ENCODE data around the gene OR56B1.

OR56B1 gene

GRCh38 chr11:5737091-5737490 is 843 bp downstream of the OR56B1 start:
- H3K27ac ChIP-seq = no peak overlapping the region
- no peak for TF ChIP-seq CTCF (conservative IDR thresholded peaks at IDR 0.05; ENCODE audit: low read depth, low read length)
- no peak overlapping the region for H3K4me2 ChIP-seq

GRCh38 chr11:5737670-5738392 is 1.6 kb downstream of the OR56B1 start:
- Histone ChIP-seq H3K27me3 (ENCODE audit: insufficient read depth, low read depth) (no peaks in the 10 kb centered on the region), H3K4me2 (no peak overlapping the region), H3K27ac (no peak overlapping the region), H3K36me3 (ENCODE audit: insufficient read depth) (no peaks in the 10 kb centered on the region), H4K20me1 (ENCODE audit: insufficient read depth) (no peaks in the 10 kb centered on the region), H3K9ac (no peak overlapping the region), H2AFZ (ENCODE audit: low read depth) (no peak overlapping the region), H3K4me1 (ENCODE audit: low read depth, poor library complexity, severe bottlenecking) (no peaks in the 10 kb centered on the region), H3K79me2 (ENCODE audit: insufficient read depth, low read depth) (no peaks in the 10 kb centered on the region), H3K4me3 (IDR thresholded peaks at IDR 0.05; ENCODE audit: insufficient read depth, low read depth, low read length) (no peak overlapping the region)
- no peak for TF ChIP-seq CTCF (conservative IDR thresholded peaks at IDR 0.05; ENCODE audit: low read depth, low read length)

More at GRCh38 chr11:5737091-5737490, 843 bp downstream of the OR56B1 start:
- Histone ChIP-seq H3K79me2 (ENCODE audit: insufficient read depth, low read depth) (no peaks in the 10 kb centered on the region), H2AFZ (ENCODE audit: low read depth) (no peak overlapping the region), H3K9ac (no peak overlapping the region), H3K4me1 (ENCODE audit: low read depth, poor library complexity, severe bottlenecking) (no peaks in the 10 kb centered on the region), H3K4me3 (IDR thresholded peaks at IDR 0.05; ENCODE audit: insufficient read depth, low read depth, low read length) (no peak overlapping the region), H3K36me3 (ENCODE audit: insufficient read depth) (no peaks in the 10 kb centered on the region), H3K27me3 (ENCODE audit: insufficient read depth, low read depth) (no peaks in the 10 kb centered on the region), H4K20me1 (ENCODE audit: insufficient read depth) (no peaks in the 10 kb centered on the region)

GRCh38 chr11:5738431-5738830 is 2.2 kb downstream of the OR56B1 start:
- TF ChIP-seq CTCF (conservative IDR thresholded peaks at IDR 0.05; ENCODE audit: low read depth, low read length) = no peak

GRCh38 chr11:5746614-5747013 is 10.4 kb downstream of the OR56B1 start:
- Histone ChIP-seq H2AFZ (ENCODE audit: low read depth) (no peak overlapping the region), H3K27ac (no peak overlapping the region), H4K20me1 (ENCODE audit: insufficient read depth) (no peaks in the 10 kb centered on the region), H3K9ac (no peak overlapping the region), H3K27me3 (ENCODE audit: insufficient read depth, low read depth) (no peaks in the 10 kb centered on the region), H3K4me2 (no peak overlapping the region), H3K4me1 (ENCODE audit: low read depth, poor library complexity, severe bottlenecking) (no peaks in the 10 kb centered on the region), H3K36me3 (ENCODE audit: insufficient read depth) (no peaks in the 10 kb centered on the region), H3K4me3 (IDR thresholded peaks at IDR 0.05; ENCODE audit: insufficient read depth, low read depth, low read length) (no peak overlapping the region), H3K79me2 (ENCODE audit: insufficient read depth, low read depth) (no peaks in the 10 kb centered on the region)
- no peak for TF ChIP-seq CTCF (conservative IDR thresholded peaks at IDR 0.05; ENCODE audit: low read depth, low read length)

More at GRCh38 chr11:5738431-5738830, 2.2 kb downstream of the OR56B1 start:
- Histone ChIP-seq H2AFZ (ENCODE audit: low read depth) (no peak overlapping the region), H3K36me3 (ENCODE audit: insufficient read depth) (no peaks in the 10 kb centered on the region), H3K27ac (no peak overlapping the region), H4K20me1 (ENCODE audit: insufficient read depth) (no peaks in the 10 kb centered on the region), H3K4me3 (IDR thresholded peaks at IDR 0.05; ENCODE audit: insufficient read depth, low read depth, low read length) (no peak overlapping the region), H3K27me3 (ENCODE audit: insufficient read depth, low read depth) (no peaks in the 10 kb centered on the region), H3K4me2 (no peak overlapping the region), H3K4me1 (ENCODE audit: low read depth, poor library complexity, severe bottlenecking) (no peaks in the 10 kb centered on the region), H3K9ac (no peak overlapping the region), H3K79me2 (ENCODE audit: insufficient read depth, low read depth) (no peaks in the 10 kb centered on the region)
